MCF 10A (cell line): ENCODE data around the gene RLN3. TPM values are rescaled to one million over a fixed set of nuclear protein-coding genes. Genes with fewer than 3 reads are reported as not detected.

Experiments
- BruUV-seq: library from RNA; stranded (reverse); fragments of 400-500 nt; replicated peaks from 2 replicates; lab custom pipeline; 2021; lab: Mats Ljungman, UMichigan
- CTCF ChIA-PET: fragments of 300-600 bp; sonication (Branson Sonifier 250); formaldehyde crosslinking; extraction: SDS; loops from one replicate; lab custom pipeline; 2021; ENCODE audit warnings: antibody characterized with exemption, inconsistent platforms; lab: Yijun Ruan, JAX
- POLR2A ChIA-PET: fragments of 300-600, 350-650 bp; sonication (Branson Sonifier 250); formaldehyde crosslinking; extraction: SDS; loops from one replicate; lab custom pipeline; 2020; ENCODE audit warnings: antibody characterized with exemption, inconsistent platforms; lab: Yijun Ruan, JAX
- DNase-seq: peaks from one replicate; pipeline ENCODE4 v3.0.0-alpha.2; 2018; ENCODE audit not compliant: unreplicated experiment
- H3K27ac Mint-ChIP-seq: one replicate; pipeline ENCODE4 v1.8.0; 2022; ENCODE audit warnings: mild to moderate bottlenecking, low read depth, mixed read lengths; ENCODE audit not compliant: unreplicated experiment
- H3K27me3 Mint-ChIP-seq: one replicate; pipeline ENCODE4 v1.8.0; 2022; ENCODE audit warnings: mixed read lengths; ENCODE audit not compliant: insufficient read depth, unreplicated experiment
- H3K36me3 Mint-ChIP-seq: one replicate; pipeline ENCODE4 v1.8.0; 2022; ENCODE audit warnings: mild to moderate bottlenecking, moderate library complexity, mixed read lengths; ENCODE audit not compliant: insufficient read depth, unreplicated experiment
- H3K4me1 Mint-ChIP-seq: one replicate; pipeline ENCODE4 v1.8.0; 2022; ENCODE audit warnings: mixed read lengths; ENCODE audit not compliant: insufficient read depth, unreplicated experiment
- H3K4me3 Mint-ChIP-seq: one replicate; pipeline ENCODE4 v1.8.0; 2022; ENCODE audit warnings: mild to moderate bottlenecking, moderate library complexity, mixed read lengths; ENCODE audit not compliant: unreplicated experiment
- H3K9me3 Mint-ChIP-seq: one replicate; pipeline ENCODE4 v1.8.0; 2022; ENCODE audit warnings: mixed read lengths; ENCODE audit not compliant: unreplicated experiment
- intact Hi-C: fragments of 100-400 bp; cut with micrococcal nuclease; formaldehyde crosslinking; loops from 2 replicates; pipeline ENCODE4 v1.14.1; 2022
- total RNA-seq: library from RNA; stranded (reverse); gene quantifications from 2 replicates; pipeline ENCODE4 v1.2.3, GENCODE V29; 2022
- TF ChIP-seq, protein P1 (sequence below): fragments of 200-600 bp; IDR thresholded peaks from one replicate; pipeline ENCODE4 v1.8.0; 2022; ENCODE audit warnings: antibody characterized with exemption, mild to moderate bottlenecking; ENCODE audit not compliant: unreplicated experiment

Gene RLN3
- total RNA-seq, 1 experiment from 2014 or later, result not detected

DNA sequence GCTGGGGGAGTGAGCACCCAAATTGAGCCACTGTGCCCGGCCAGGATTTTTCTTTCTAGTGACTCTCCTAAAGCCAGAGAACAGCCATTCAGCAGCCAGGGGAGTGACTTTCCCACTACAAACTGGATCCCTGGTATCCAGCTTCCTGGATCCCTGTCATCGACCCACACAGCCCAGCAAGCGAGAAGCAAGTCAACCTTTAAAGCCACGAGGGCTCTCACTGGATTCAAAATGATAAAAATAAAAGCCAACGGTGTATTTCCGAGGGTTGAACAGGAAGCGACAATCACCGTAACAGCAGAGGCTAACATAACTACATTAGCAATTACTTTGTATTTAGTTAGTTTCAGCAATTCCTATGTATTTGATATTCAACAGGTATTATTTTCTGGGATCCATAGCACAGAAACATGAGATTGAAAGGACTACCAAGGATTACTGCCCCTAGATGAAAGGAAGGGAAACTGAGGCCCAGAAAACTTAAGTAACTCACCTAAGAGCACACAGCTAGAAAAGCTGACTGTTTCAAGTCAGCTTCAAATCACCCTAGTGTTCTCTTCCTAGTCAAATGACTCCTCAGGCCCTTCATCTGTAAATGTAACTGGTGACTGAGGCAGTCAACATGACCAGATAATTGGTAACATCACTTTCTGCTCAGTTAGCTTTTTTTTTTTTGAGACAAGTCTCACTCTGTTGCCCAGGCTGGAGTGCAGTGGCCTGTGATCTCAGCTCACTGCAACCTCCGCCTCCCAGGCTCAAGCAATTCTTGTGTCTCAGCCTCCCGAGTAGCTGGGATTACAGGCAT is 24.5 kb upstream of the RLN3 start:
- Mint-ChIP-seq H3K27ac (peak overlapping the region; percentile 42), H3K27me3 (no peaks in the 10 kb centered on the region), H3K36me3 (peaks cover 19% of the 10 kb centered on the region), H3K9me3 (no peaks in the 10 kb centered on the region), H3K4me1 (peaks cover 4% of the 10 kb centered on the region), H3K4me3 (no peak overlapping the region)
- ChIA-PET CTCF (interaction anchor here (0.6 to 0.7 kb wide), 4 partner anchors 26 to 126 kb away, joined by 3 to 4 read pairs (median 3); no protein-coding TSS in a partner anchor), POLR2A (interaction anchor here (0.6 to 1.9 kb wide), 3 partner anchors 78 to 415 kb away, joined by 3 to 7 read pairs (median 3); no protein-coding TSS in a partner anchor)
- TF ChIP-seq, protein P1, sequence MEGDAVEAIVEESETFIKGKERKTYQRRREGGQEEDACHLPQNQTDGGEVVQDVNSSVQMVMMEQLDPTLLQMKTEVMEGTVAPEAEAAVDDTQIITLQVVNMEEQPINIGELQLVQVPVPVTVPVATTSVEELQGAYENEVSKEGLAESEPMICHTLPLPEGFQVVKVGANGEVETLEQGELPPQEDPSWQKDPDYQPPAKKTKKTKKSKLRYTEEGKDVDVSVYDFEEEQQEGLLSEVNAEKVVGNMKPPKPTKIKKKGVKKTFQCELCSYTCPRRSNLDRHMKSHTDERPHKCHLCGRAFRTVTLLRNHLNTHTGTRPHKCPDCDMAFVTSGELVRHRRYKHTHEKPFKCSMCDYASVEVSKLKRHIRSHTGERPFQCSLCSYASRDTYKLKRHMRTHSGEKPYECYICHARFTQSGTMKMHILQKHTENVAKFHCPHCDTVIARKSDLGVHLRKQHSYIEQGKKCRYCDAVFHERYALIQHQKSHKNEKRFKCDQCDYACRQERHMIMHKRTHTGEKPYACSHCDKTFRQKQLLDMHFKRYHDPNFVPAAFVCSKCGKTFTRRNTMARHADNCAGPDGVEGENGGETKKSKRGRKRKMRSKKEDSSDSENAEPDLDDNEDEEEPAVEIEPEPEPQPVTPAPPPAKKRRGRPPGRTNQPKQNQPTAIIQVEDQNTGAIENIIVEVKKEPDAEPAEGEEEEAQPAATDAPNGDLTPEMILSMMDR, result no peak
- BruUV-seq, result TSS peak; percentile 10
- no peak for DNase-seq
- intact Hi-C loops, result no loop called here

DNA sequence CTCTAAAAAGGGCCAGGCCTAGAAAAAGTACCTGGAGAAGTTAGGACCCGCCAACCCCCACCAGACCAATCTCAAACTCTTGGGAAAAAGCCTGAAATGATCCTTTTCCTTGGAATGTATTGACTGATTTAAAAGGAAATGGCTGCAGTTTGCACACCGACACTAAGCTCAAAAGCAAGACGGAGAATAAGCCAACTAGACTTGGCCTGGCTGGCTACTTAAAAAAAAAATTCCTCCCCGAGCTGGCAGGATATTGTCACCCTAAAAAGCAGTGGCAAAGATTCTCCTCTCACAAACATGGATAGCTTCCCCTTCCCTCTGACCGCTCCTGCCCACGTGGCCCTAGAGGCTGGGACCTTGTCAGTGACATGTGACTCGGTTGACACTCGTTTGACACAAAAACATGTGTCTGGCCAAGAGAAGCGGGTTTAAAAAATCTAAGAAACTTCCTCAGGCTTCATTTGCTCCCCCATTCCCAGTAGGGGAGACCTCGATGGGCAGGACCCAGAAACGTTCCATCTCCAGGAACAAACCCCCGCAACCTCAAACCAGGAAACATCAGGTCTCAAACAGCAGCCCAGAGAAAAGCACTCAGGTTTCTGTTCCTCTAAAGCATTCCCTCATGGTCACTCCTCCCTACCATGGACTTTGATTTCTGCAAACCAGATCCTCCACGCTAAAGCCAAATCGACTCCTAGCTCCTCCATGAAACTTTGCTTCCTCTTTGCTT is 23.2 kb upstream of the RLN3 start:
- H3K36me3 Mint-ChIP-seq, result peaks cover 19% of the 10 kb centered on the region
- TF ChIP-seq, protein P1, result no peak
- H3K27me3 Mint-ChIP-seq, result no peaks in the 10 kb centered on the region
- H3K9me3 Mint-ChIP-seq, result no peaks in the 10 kb centered on the region
- H3K4me1 Mint-ChIP-seq, result peaks cover 4% of the 10 kb centered on the region
- ChIA-PET CTCF (interaction anchor here (0.7 to 1.1 kb wide), 4 partner anchors 38 to 119 kb away, joined by 3 to 4 read pairs (median 4); no protein-coding TSS in a partner anchor), POLR2A (interaction anchor here (0.7 to 2.3 kb wide), 4 partner anchors 20 to 241 kb away, joined by 3 to 12 read pairs (median 5); partner anchors contain the start of genes DCAF15 and MRI1)
- H3K4me3 Mint-ChIP-seq, result peak overlapping the region; percentile 90
- DNase-seq, result no peak
- no peak overlapping the region for H3K27ac Mint-ChIP-seq
- intact Hi-C loops, result no loop called here
- no TSS peak for BruUV-seq

DNA sequence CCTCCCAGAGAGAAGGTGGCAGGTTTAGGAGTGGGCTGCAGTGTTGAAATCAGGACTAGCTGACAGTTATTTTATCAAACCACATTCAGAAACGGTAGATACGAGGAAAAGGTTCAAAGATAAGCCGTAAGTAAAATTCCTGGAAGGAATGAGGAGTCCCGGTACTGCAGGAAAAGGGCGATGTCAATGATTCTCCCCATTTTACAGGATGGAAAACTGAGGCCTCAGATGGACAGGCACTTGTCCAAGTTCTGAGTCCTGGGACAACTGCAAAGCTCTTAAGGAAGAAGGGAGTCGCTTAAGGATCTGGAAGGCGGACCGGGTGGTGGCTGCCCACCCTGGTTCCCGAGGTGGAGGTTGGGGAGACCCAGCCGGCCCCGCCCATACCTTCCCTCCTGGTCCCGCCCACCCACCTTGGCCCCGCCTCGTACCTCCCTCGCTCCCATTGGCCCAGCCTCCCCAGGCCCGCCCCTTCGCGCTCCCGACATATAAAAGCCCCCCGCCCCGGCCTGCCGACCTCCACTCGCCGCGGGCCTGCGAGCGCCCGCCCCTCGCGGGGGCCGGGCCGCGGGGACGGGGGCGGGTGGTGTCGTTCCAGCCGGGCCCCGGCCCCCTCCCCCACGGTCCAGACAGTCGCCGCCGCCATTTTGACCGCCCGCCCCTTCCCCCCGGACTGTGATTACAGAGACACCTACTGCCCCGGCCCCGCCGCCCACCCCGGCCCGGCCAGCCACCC is 22.4 kb upstream of the RLN3 start:
- H3K9me3 Mint-ChIP-seq, result no peaks in the 10 kb centered on the region

More for the DNA sequence above, 22.4 kb upstream of the RLN3 start:
- H3K27me3 Mint-ChIP-seq, result no peaks in the 10 kb centered on the region
- TSS peak; percentile 40 for BruUV-seq
- intact Hi-C loops, result loop anchor here (2.0 kb wide), 1 partner anchor 75 kb away; no protein-coding TSS in a partner anchor
- peaks cover 19% of the 10 kb centered on the region for H3K36me3 Mint-ChIP-seq
- TF ChIP-seq, protein P1, result no peak
- H3K4me3 Mint-ChIP-seq, result peak overlapping the region; percentile 90
- peak overlapping the region; percentile 100 for H3K27ac Mint-ChIP-seq
- CTCF ChIA-PET, result interaction anchor here (0.6 to 1.1 kb wide), 3 partner anchors 37 to 104 kb away, joined by 3 to 4 read pairs (median 3); no protein-coding TSS in a partner anchor
- POLR2A ChIA-PET, result interaction anchor here (0.7 to 2.3 kb wide), 10 partner anchors 15 to 241 kb away, joined by 3 to 12 read pairs (median 4); partner anchors contain the start of genes DCAF15, IL27RA and MRI1
- peaks cover 4% of the 10 kb centered on the region for H3K4me1 Mint-ChIP-seq
- peak; percentile 83 for DNase-seq
